HG03064 (cell line): ENCODE data around the gene EXOSC10.
"Not testable (repeated sequence)": the region's sequence is repeated elsewhere in the genome, so short reads cannot be mapped to it uniquely, and the experiment has no call there.

ENCODE experiments used
- ATAC-seq: cut with Tn5 transposase; IDR thresholded peaks from one replicate; pipeline ENCODE4 v1.9.1; 2021; ENCODE audit warnings: low read depth; ENCODE audit not compliant: unreplicated experiment

EXOSC10 gene

GRCh38 chr1:11045428-11046269 lies 54.0 kb downstream of the EXOSC10 start:
- no peak for ATAC-seq

DNA sequence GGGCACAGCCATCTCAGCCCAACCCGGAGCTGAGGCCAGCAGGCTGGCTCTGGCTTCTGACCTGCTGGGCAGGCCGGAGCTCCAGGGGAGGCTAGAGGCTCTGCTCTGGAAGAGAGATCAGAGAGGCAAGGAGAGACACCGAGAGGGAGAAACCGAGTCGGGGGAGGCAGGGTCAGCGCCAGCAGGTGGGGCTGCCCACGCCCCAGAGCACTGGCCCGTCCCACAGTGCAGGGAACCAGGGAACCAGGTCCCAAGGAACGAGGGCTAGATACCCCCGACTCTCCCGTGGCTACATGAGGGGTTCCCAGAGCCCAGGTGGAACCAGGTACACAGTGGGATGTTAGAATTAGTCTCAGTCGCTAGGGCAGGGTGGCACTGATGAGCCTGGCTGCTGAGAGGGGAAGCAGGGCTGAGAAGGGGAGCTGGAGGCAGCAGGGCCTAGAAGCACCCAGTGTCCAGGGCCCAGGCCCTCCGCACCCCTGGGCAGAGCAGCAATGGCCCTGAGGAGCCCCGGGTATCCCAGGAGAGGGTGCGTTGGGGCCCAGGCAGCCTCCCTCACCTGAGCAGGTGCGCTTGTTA lies 54.7 kb downstream of the EXOSC10 start:
- ATAC-seq, result no peak

- ATAC-seq, result no peak
Observed at GRCh38 chr1:11044086-11044848, 55.4 kb downstream of the EXOSC10 start.

GRCh38 chr1:11042995-11043874 lies 56.4 kb downstream of the EXOSC10 start:
- ATAC-seq, result no peak

- no peak for ATAC-seq
Observed at GRCh38 chr1:11042065-11042464, 57.6 kb downstream of the EXOSC10 start.

GRCh38 chr1:11041048-11041447 lies 58.6 kb downstream of the EXOSC10 start:
- ATAC-seq, result no peak

DNA sequence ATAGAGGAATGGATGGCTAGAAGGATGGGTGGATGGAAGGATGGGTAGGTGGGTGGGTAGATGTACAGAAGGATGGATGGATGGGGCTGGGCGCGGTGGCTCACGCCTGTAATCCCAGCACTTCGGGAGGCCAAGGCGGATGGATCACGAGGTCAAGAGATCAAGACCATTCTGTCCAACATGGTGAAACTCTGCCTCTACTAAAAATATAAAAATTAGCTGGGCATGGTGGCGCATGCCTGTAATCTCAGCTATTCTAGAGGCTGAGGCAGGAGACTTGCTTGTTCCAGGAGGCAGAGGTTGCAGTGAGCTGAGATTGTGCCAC lies 59.6 kb downstream of the EXOSC10 start:
- not testable (repeated sequence) for ATAC-seq

DNA sequence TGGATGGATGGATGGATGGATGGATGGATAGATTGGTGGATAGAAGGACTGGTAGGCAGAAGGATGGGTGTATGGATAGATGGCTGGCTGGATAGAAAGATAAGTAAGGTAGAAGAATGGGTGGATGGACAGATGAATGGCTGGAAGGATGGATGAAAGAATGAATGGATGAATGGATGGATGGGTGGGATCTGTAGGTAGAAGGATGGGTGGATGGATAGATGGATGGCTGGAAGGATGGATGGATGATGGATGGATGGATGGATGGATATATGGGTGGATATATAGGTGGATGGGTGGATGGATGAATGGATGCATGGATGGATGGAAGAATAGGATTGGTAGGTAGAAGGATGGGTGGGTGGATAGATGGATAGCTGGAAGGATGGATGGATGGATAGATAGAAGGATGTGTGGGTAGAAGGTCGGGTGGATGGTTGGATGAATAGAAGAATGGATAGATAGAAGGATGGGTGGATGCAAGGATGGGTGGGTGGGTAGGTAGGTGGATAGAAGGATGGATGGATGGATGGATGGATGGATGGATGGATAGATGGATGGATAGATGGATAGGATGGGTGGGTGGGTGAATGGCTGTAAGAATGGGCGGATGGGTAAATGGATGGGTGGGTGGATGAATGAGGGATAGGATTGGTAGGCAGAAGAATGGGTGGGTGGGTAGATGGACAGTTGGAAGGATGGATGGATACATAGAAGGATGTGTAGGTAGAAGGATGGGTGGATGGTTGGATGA lies 60.1 kb downstream of the EXOSC10 start:
- ATAC-seq, result no peak

GRCh38 chr1:11037740-11038182 lies 61.9 kb downstream of the EXOSC10 start:
- no peak for ATAC-seq

- ATAC-seq, result not testable (repeated sequence)
Observed at GRCh38 chr1:11037019-11037739, 62.5 kb downstream of the EXOSC10 start.

DNA sequence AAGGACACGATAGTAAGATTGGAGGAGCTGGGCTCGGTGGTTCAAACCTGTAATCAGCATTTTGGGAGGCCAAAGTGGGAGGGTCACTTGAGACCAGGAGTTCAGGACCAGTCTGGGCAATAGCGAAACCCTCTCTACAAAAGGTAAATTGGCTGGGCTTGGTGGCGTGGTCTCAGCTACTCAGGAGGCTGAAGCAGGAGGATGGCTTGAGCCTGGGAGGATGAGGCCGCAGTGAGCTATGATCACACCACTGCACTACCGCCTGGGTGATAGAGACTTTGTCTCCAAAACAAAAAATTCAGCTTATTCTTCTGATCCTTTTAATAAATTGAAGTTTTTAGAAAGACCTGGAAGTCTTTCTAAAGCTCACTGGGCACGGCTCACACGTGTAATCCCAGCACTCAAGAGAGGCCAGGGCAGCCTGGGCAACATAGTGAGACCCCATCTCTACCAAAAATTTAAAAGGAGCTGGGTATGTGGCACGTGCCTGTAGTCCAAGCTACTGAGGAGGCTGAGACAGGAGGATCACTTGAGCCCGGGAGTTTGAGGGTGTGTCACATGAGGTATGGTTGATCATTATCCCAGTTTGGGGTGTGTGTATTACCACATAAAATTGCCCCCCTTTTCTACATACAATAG lies 67.9 kb downstream of the EXOSC10 start:
- ATAC-seq, result no peak

DNA sequence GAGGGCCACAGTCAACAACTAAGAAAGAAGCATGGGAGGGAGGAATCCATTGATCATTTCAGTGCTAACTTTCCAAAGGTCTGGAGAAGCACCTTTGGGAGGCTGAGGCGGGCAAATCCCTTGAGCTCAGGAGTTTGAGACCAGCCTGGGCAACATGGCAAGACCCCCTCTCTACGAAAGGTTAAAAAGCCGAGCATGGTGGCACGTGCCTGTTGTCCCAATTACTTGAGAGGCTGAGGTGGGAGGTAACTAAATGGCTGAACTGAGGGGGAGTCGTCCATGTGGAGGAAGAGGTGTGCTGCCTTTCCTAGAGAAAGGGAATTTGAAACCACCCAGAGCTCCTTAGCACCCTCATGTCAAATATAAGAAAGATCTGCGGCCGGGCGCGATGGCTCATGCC lies 68.8 kb downstream of the EXOSC10 start:
- no peak for ATAC-seq

DNA sequence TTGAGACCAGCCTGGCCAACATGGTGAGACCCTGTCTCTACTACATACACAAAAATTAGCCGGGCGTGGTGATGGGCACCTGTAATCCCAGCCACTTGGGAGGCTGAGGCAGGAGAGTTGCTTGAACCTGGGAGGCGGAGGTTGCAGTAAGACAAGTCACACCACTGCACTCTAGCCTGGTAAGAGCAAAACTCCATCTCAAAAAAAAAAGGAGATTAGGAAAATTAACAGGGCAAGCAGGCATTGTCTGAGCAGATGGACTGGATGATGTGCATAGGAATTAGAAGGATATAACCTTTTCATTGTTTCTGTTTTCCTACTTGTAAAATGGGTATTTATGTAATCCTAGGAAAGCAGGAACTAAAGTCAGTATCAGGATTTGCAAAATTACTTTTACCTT lies 71.7 kb downstream of the EXOSC10 start:
- no peak for ATAC-seq

DNA sequence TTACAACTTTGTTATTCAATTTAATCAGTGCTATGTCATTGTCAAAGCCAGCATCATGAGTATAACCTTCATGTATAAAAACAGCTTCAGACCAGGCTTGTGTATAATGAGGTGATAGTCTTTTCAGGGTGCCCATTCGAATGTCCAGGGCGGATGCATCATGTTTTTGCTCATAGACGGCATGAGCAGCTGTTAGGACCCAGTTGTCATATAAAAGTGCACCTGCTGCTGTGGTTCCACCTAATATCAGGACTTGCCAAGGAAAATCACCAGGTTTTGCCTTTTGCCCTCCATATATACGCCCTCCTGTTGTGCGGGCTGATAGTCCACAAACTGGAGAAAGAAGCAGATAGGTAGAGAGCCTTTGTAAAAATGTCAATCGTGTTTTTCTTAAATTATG lies 72.4 kb downstream of the EXOSC10 start:
- no peak for ATAC-seq

GRCh38 chr1:11026903-11027302 lies 72.8 kb downstream of the EXOSC10 start:
- ATAC-seq, result no peak

DNA sequence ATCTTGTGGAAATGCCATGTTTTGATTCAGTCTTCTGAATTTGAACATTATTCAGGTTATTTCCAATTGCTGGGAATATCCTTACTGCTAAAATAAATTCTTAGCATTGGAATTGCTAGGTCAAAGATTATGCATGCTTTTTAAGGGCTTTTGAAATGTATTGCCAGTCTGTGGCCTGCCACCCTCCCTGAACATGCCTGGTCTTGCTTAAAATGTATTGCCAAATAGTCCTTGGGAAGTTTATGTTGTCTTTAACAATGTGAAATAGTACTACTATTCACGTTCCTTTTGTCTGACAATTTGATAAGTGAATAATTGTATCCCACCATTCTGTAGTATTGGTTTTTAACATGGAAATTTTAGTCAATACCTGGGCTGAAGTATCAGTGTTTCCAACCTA lies 73.6 kb downstream of the EXOSC10 start:
- no peak for ATAC-seq

GRCh38 chr1:11025618-11026017 lies 74.1 kb downstream of the EXOSC10 start:
- ATAC-seq, result no peak

- ATAC-seq, result no peak
Observed at GRCh38 chr1:11024874-11025203, 74.8 kb downstream of the EXOSC10 start.
